HEK293 (cell line): ENCODE results near the gene IFRD2.

Source experiments
- GLI4 ChIP-seq: fragments of 450-650 bp; formaldehyde crosslinking; IDR thresholded peaks from 2 replicates; pipeline ENCODE4 v1.5.1; 2016; ENCODE audit warnings: missing biosample characterization, missing genetic modification characterization
- GLIS1 ChIP-seq: fragments of 450-650 bp; formaldehyde crosslinking; IDR thresholded peaks from 2 replicates; pipeline ENCODE4 v1.5.1; 2016; ENCODE audit warnings: missing biosample characterization, missing genetic modification characterization
- ZBTB20 ChIP-seq: fragments of 450-650 bp; formaldehyde crosslinking; IDR thresholded peaks from 2 replicates; pipeline ENCODE4 v1.5.1; 2016; ENCODE audit warnings: missing biosample characterization, missing genetic modification characterization
- ZEB2 ChIP-seq: fragments of 450-650 bp; formaldehyde crosslinking; IDR thresholded peaks from 2 replicates; pipeline ENCODE4 v1.5.1; 2016; ENCODE audit warnings: missing biosample characterization, missing genetic modification characterization
- ZFP37 ChIP-seq: fragments of 450-650 bp; formaldehyde crosslinking; IDR thresholded peaks from 2 replicates; pipeline ENCODE4 v1.5.1; 2016; ENCODE audit warnings: missing biosample characterization, missing genetic modification characterization
- ZNF146 ChIP-seq: fragments of 450-650 bp; formaldehyde crosslinking; IDR thresholded peaks from 2 replicates; pipeline ENCODE4 v1.5.1; 2016; ENCODE audit warnings: missing biosample characterization, missing genetic modification characterization
- ZNF16 ChIP-seq: fragments of 450-650 bp; formaldehyde crosslinking; IDR thresholded peaks from 2 replicates; pipeline ENCODE4 v1.5.1; 2016; ENCODE audit warnings: low read depth, missing biosample characterization, missing genetic modification characterization
- ZNF184 ChIP-seq: fragments of 450-650 bp; IDR thresholded peaks from 2 replicates; pipeline ENCODE4 v1.5.1; 2018; ENCODE audit warnings: missing biosample characterization, mild to moderate bottlenecking, missing genetic modification characterization
- ZNF2 ChIP-seq: fragments of 450-650 bp; formaldehyde crosslinking; IDR thresholded peaks from 2 replicates; pipeline ENCODE4 v1.5.1; 2016; ENCODE audit warnings: missing biosample characterization, missing genetic modification characterization
- ZNF214 ChIP-seq: fragments of 450-650 bp; formaldehyde crosslinking; IDR thresholded peaks from 2 replicates; pipeline ENCODE4 v1.5.1; 2017; ENCODE audit warnings: missing biosample characterization, mild to moderate bottlenecking, missing genetic modification characterization, borderline replicate concordance
- ZNF23 ChIP-seq: fragments of 450-650 bp; formaldehyde crosslinking; IDR thresholded peaks from 2 replicates; pipeline ENCODE4 v1.5.1; 2016; ENCODE audit warnings: missing biosample characterization, missing genetic modification characterization, borderline replicate concordance
- ZNF404 ChIP-seq: fragments of 450-650 bp; formaldehyde crosslinking; IDR thresholded peaks from 2 replicates; pipeline ENCODE4 v1.5.1; 2017; ENCODE audit warnings: missing biosample characterization, missing genetic modification characterization
- ZNF423 ChIP-seq: fragments of 450-650 bp; formaldehyde crosslinking; IDR thresholded peaks from 2 replicates; pipeline ENCODE4 v1.5.1; 2016; ENCODE audit warnings: missing biosample characterization, missing genetic modification characterization
- ZNF501 ChIP-seq: fragments of 450-650 bp; formaldehyde crosslinking; IDR thresholded peaks from 2 replicates; pipeline ENCODE4 v1.5.1; 2016; ENCODE audit warnings: missing biosample characterization, missing genetic modification characterization
- ZNF610 ChIP-seq: fragments of 450-650 bp; formaldehyde crosslinking; IDR thresholded peaks from 2 replicates; pipeline ENCODE4 v1.5.1; 2016; ENCODE audit warnings: missing biosample characterization, missing genetic modification characterization, borderline replicate concordance
- ZNF654 ChIP-seq: fragments of 450-650 bp; formaldehyde crosslinking; IDR thresholded peaks from 2 replicates; pipeline ENCODE4 v1.5.1; 2016; ENCODE audit warnings: low read depth, missing biosample characterization, missing genetic modification characterization
- ZNF660 ChIP-seq: fragments of 450-650 bp; IDR thresholded peaks from 2 replicates; pipeline ENCODE4 v1.5.1; 2018; ENCODE audit warnings: missing biosample characterization, mild to moderate bottlenecking, missing genetic modification characterization
- ZSCAN16 ChIP-seq: fragments of 450-650 bp; formaldehyde crosslinking; IDR thresholded peaks from 2 replicates; pipeline ENCODE4 v1.5.1; 2016; ENCODE audit warnings: missing biosample characterization, missing genetic modification characterization
- TF ChIP-seq, protein P1 (sequence below): fragments of 450-650 bp; formaldehyde crosslinking; conservative IDR thresholded peaks from 2 replicates; pipeline ENCODE4 v1.5.1; 2016; ENCODE audit warnings: low read depth, missing biosample characterization, missing genetic modification characterization
- TF ChIP-seq, protein P2 (sequence below): fragments of 450-650 bp; formaldehyde crosslinking; IDR thresholded peaks from 2 replicates; pipeline ENCODE4 v1.5.1; 2016; ENCODE audit warnings: missing biosample characterization, missing genetic modification characterization
- TF ChIP-seq, protein P3 (sequence below): fragments of 450-650 bp; formaldehyde crosslinking; IDR thresholded peaks from 2 replicates; pipeline ENCODE4 v1.5.1; 2017; ENCODE audit warnings: missing biosample characterization, missing genetic modification characterization
- TF ChIP-seq, protein P4 (sequence below): fragments of 450-650 bp; formaldehyde crosslinking; IDR thresholded peaks from 2 replicates; pipeline ENCODE4 v1.5.1; 2016; ENCODE audit warnings: missing biosample characterization, missing genetic modification characterization
- TF ChIP-seq, protein P5 (sequence below): fragments of 450-650 bp; formaldehyde crosslinking; IDR thresholded peaks from 2 replicates; pipeline ENCODE4 v1.5.1; 2016; ENCODE audit warnings: missing biosample characterization, missing genetic modification characterization, low read depth
- TF ChIP-seq, protein P6 (sequence below): fragments of 450-650 bp; formaldehyde crosslinking; IDR thresholded peaks from 2 replicates; pipeline ENCODE4 v1.5.1; 2017; ENCODE audit warnings: missing biosample characterization, missing genetic modification characterization

IFRD2 gene

DNA sequence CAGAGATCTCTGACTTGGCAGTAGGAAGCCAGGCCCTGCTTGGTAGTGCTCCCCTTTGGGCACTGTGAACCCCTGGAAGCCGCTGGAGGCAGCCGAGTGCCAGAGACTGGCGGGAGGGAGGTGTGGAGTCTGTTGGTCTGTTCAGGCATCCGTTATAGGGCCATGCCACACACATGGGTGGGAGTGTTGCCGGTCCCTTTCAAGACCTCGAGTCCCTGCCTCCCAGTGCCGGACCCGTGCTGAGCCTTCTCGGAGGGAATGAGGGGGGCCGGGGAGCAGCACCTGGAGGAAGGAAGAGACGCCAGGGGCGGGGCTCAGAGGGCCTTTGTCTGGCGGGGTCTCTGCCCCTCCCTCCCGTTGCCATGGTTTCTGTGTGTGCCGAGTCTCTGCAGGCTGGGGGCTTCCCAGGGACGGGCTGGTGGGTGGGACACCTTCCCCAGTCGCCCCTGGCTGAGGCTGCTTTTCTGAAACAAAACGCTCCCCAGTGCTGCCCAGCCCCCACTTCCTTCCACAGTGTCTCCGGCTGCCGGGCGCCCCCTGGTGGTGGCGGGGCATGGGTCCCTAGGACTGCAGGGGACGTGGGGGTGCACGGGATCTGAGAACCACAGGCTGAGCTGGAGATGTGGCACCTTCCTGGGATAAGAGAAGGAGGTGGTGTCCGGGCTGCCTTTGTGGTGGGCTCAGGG is 46.3 kb downstream of the IFRD2 start (continued):
- TF ChIP-seq, protein P1, sequence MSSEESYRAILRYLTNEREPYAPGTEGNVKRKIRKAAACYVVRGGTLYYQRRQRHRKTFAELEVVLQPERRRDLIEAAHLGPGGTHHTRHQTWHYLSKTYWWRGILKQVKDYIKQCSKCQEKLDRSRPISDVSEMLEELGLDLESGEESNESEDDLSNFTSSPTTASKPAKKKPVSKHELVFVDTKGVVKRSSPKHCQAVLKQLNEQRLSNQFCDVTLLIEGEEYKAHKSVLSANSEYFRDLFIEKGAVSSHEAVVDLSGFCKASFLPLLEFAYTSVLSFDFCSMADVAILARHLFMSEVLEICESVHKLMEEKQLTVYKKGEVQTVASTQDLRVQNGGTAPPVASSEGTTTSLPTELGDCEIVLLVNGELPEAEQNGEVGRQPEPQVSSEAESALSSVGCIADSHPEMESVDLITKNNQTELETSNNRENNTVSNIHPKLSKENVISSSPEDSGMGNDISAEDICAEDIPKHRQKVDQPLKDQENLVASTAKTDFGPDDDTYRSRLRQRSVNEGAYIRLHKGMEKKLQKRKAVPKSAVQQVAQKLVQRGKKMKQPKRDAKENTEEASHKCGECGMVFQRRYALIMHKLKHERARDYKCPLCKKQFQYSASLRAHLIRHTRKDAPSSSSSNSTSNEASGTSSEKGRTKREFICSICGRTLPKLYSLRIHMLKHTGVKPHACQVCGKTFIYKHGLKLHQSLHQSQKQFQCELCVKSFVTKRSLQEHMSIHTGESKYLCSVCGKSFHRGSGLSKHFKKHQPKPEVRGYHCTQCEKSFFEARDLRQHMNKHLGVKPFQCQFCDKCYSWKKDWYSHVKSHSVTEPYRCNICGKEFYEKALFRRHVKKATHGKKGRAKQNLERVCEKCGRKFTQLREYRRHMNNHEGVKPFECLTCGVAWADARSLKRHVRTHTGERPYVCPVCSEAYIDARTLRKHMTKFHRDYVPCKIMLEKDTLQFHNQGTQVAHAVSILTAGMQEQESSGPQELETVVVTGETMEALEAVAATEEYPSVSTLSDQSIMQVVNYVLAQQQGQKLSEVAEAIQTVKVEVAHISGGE (tag by site-specific recombination), result peak; percentile 34; the same call in 1 of the 2 replicates
- TF ChIP-seq, protein P2, sequence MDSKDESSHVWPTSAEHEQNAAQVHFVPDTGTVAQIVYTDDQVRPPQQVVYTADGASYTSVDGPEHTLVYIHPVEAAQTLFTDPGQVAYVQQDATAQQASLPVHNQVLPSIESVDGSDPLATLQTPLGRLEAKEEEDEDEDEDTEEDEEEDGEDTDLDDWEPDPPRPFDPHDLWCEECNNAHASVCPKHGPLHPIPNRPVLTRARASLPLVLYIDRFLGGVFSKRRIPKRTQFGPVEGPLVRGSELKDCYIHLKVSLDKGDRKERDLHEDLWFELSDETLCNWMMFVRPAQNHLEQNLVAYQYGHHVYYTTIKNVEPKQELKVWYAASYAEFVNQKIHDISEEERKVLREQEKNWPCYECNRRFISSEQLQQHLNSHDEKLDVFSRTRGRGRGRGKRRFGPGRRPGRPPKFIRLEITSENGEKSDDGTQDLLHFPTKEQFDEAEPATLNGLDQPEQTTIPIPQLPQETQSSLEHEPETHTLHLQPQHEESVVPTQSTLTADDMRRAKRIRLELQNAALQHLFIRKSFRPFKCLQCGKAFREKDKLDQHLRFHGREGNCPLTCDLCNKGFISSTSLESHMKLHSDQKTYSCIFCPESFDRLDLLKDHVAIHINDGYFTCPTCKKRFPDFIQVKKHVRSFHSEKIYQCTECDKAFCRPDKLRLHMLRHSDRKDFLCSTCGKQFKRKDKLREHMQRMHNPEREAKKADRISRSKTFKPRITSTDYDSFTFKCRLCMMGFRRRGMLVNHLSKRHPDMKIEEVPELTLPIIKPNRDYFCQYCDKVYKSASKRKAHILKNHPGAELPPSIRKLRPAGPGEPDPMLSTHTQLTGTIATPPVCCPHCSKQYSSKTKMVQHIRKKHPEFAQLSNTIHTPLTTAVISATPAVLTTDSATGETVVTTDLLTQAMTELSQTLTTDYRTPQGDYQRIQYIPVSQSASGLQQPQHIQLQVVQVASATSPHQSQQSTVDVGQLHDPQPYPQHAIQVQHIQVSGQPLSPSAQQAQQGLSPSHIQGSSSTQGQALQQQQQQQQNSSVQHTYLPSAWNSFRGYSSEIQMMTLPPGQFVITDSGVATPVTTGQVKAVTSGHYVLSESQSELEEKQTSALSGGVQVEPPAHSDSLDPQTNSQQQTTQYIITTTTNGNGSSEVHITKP (tag by site-specific recombination), result peak; percentile 89
- TF ChIP-seq ZNF423 (tag by site-specific recombination), result no peak
- TF ChIP-seq ZNF23 (tag by site-specific recombination), result no peak
- 0 out of 2 replicates have a peak, but pooled peaks have one; percentile 53 for TF ChIP-seq ZFP37 (tag by site-specific recombination)
- no peak for TF ChIP-seq ZNF404 (tag by site-specific recombination)
- TF ChIP-seq, protein P3, sequence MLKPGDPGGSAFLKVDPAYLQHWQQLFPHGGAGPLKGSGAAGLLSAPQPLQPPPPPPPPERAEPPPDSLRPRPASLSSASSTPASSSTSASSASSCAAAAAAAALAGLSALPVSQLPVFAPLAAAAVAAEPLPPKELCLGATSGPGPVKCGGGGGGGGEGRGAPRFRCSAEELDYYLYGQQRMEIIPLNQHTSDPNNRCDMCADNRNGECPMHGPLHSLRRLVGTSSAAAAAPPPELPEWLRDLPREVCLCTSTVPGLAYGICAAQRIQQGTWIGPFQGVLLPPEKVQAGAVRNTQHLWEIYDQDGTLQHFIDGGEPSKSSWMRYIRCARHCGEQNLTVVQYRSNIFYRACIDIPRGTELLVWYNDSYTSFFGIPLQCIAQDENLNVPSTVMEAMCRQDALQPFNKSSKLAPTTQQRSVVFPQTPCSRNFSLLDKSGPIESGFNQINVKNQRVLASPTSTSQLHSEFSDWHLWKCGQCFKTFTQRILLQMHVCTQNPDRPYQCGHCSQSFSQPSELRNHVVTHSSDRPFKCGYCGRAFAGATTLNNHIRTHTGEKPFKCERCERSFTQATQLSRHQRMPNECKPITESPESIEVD (tag by site-specific recombination), result no peak
- TF ChIP-seq, protein P4, sequence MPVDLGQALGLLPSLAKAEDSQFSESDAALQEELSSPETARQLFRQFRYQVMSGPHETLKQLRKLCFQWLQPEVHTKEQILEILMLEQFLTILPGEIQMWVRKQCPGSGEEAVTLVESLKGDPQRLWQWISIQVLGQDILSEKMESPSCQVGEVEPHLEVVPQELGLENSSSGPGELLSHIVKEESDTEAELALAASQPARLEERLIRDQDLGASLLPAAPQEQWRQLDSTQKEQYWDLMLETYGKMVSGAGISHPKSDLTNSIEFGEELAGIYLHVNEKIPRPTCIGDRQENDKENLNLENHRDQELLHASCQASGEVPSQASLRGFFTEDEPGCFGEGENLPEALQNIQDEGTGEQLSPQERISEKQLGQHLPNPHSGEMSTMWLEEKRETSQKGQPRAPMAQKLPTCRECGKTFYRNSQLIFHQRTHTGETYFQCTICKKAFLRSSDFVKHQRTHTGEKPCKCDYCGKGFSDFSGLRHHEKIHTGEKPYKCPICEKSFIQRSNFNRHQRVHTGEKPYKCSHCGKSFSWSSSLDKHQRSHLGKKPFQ (tag by site-specific recombination), result no peak
- TF ChIP-seq ZSCAN16 (tag by site-specific recombination), result no peak
- peak; percentile 33 for TF ChIP-seq GLIS1
- TF ChIP-seq ZNF501 (tag by site-specific recombination), result peak; percentile 66
- TF ChIP-seq, protein P5, sequence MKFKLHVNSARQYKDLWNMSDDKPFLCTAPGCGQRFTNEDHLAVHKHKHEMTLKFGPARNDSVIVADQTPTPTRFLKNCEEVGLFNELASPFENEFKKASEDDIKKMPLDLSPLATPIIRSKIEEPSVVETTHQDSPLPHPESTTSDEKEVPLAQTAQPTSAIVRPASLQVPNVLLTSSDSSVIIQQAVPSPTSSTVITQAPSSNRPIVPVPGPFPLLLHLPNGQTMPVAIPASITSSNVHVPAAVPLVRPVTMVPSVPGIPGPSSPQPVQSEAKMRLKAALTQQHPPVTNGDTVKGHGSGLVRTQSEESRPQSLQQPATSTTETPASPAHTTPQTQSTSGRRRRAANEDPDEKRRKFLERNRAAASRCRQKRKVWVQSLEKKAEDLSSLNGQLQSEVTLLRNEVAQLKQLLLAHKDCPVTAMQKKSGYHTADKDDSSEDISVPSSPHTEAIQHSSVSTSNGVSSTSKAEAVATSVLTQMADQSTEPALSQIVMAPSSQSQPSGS, result no peak
- no peak for TF ChIP-seq ZNF184 (tag by site-specific recombination)
- 0 out of 2 replicates have a peak, but pooled peaks have one; percentile 39 for TF ChIP-seq ZEB2
- TF ChIP-seq ZNF146 (tag by site-specific recombination), result no peak
- TF ChIP-seq ZNF214 (tag by site-specific recombination), result no peak
- TF ChIP-seq, protein P6, sequence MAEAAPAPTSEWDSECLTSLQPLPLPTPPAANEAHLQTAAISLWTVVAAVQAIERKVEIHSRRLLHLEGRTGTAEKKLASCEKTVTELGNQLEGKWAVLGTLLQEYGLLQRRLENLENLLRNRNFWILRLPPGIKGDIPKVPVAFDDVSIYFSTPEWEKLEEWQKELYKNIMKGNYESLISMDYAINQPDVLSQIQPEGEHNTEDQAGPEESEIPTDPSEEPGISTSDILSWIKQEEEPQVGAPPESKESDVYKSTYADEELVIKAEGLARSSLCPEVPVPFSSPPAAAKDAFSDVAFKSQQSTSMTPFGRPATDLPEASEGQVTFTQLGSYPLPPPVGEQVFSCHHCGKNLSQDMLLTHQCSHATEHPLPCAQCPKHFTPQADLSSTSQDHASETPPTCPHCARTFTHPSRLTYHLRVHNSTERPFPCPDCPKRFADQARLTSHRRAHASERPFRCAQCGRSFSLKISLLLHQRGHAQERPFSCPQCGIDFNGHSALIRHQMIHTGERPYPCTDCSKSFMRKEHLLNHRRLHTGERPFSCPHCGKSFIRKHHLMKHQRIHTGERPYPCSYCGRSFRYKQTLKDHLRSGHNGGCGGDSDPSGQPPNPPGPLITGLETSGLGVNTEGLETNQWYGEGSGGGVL (tag by site-specific recombination), result no peak
- peak; percentile 58 for TF ChIP-seq ZNF654
- TF ChIP-seq ZNF610, result no peak
- TF ChIP-seq ZNF660, result peak; percentile 57; the same call in 1 of the 2 replicates
- TF ChIP-seq ZNF2 (tag by site-specific recombination), result peak; percentile 56; the same call in 1 of the 2 replicates
- no peak for TF ChIP-seq ZBTB20 (tag by site-specific recombination)
- no peak for TF ChIP-seq ZNF16 (tag by site-specific recombination)
- TF ChIP-seq GLI4 (tag by site-specific recombination), result no peak
